WI38 (cell line): Measurements from ENCODE around the gene DCDC2C.

Source experiments
- H3K4me3 ChIP-seq: 2 replicates; pipeline ENCODE4 v1.5.1; 2011; ENCODE audit warnings: low read depth, mild to moderate bottlenecking, control low read depth, low read length
- TF ChIP-seq, protein P1 (sequence below): IDR thresholded peaks from 2 replicates; pipeline ENCODE4 v1.5.1; 2012; ENCODE audit warnings: low read depth, mild to moderate bottlenecking, control low read depth, low read length

DCDC2C gene

DNA sequence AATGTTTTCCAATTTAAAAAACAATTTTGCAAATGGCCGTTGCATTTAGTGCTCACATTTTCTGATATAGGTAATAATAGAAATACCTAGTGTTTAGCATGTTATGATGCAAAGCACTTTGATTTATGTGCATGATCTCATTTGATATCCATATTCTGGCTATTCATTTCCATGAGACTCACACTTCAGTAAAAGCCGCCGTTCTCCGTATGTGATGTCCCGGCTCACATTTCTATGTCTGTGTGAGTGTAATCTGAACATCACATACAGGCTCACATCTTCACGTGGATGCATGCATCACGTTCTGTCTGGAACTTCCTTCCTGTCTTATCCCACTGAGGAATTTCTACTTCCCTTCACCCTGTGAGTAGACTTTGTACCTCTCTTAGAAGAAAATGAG lies 45.8 kb downstream of the DCDC2C start:
- TF ChIP-seq, protein P1, sequence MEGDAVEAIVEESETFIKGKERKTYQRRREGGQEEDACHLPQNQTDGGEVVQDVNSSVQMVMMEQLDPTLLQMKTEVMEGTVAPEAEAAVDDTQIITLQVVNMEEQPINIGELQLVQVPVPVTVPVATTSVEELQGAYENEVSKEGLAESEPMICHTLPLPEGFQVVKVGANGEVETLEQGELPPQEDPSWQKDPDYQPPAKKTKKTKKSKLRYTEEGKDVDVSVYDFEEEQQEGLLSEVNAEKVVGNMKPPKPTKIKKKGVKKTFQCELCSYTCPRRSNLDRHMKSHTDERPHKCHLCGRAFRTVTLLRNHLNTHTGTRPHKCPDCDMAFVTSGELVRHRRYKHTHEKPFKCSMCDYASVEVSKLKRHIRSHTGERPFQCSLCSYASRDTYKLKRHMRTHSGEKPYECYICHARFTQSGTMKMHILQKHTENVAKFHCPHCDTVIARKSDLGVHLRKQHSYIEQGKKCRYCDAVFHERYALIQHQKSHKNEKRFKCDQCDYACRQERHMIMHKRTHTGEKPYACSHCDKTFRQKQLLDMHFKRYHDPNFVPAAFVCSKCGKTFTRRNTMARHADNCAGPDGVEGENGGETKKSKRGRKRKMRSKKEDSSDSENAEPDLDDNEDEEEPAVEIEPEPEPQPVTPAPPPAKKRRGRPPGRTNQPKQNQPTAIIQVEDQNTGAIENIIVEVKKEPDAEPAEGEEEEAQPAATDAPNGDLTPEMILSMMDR = no peak

DNA sequence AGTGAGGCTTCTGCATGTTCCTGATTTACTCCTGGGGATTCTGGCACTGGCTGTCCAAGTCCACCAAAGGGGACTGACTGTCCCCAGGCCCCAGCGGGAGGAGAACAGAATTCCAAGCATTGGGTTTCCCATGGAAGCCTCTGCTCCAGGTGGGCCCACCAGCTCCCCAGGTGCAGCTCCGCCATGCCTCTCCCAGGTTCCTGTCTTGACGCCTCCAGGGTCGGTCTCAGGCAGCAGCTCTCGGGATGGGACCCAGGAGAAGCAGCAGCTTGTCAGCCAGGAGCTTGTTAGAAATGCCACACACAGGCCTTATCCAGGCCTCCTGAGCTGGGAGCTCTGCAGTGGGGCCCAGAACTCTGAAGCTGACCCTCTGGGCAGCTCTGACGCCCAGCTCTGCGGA lies 47.9 kb downstream of the DCDC2C start:
- TF ChIP-seq, protein P1 = no peak
- H3K4me3 ChIP-seq = no peak overlapping the region

More for the DNA sequence above, 45.8 kb downstream of the DCDC2C start:
- H3K4me3 ChIP-seq = no peak overlapping the region

DNA sequence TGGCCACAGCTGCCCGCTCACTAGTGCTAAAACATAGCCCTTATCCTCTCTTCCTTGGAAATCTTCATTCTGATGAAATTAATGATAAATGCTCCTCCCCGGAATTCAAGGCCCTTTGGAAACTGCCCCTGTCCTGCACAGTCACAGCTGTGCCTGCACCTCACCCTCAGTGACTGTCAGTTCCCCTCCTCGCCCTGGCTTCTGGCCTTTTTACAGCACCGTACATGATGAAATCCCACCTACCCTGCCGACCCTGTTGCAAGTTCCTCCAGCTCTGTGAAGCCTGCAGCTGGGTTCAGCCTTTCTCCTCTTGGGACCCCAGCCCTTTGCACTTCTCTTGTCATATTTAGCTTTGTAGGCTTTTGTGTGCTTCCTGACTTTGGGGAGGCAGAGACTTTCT lies 48.4 kb downstream of the DCDC2C start:
- TF ChIP-seq, protein P1 = no peak
- H3K4me3 ChIP-seq = no peak overlapping the region

- TF ChIP-seq, protein P1 = no peak
- H3K4me3 ChIP-seq = no peak overlapping the region
Observed at GRCh38 chr2:3752376-3752775, 49.0 kb downstream of the DCDC2C start.

- H3K4me3 ChIP-seq = no peak overlapping the region
- TF ChIP-seq, protein P1 = no peak
Observed at GRCh38 chr2:3753561-3753960, 50.2 kb downstream of the DCDC2C start.

DNA sequence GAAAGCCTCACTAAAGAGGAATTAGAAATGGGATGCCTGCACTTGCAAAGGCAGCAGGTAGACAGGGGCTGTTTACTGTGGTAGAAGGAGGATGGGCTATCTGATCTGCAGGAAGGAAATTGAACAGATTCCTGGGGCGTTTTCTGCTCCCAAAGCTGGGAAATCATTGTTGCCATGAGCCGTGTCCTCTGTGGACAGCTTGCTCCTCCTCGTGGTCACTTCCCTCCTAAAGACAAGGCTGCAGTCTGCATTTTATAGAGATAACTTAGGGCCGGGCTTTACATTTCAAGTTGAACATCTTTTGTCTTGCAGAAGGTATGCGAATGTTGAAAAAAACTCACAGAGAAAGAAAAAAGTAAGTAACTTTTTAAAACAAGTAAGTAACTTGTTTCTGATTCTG lies 50.9 kb downstream of the DCDC2C start:
- TF ChIP-seq, protein P1 = no peak
- no peak overlapping the region for H3K4me3 ChIP-seq

GRCh38 chr2:3754795-3755194 lies 51.4 kb downstream of the DCDC2C start:
- TF ChIP-seq, protein P1 = no peak
- no peak overlapping the region for H3K4me3 ChIP-seq
